Activated CD8-positive, alpha-beta memory T cell treated with anti-CD3 and anti-CD28 coated beads, Interleukin-2, amount 50 U/mL, for 24 hours (primary cell): Measurements from ENCODE around the gene SPEF2.

Experiments
- DNase-seq: peaks from one replicate; pipeline ENCODE4 v3.0.0-alpha.2; 2020; ENCODE audit errors: extremely low read depth

Gene SPEF2

GRCh38 chr5:35778259-35778769 is 160.7 kb downstream of the SPEF2 start:
- no peak for DNase-seq

GRCh38 chr5:35780236-35780635 is 162.6 kb downstream of the SPEF2 start:
- DNase-seq: no peak

GRCh38 chr5:35781181-35781790 is 163.6 kb downstream of the SPEF2 start:
- no peak for DNase-seq

DNA sequence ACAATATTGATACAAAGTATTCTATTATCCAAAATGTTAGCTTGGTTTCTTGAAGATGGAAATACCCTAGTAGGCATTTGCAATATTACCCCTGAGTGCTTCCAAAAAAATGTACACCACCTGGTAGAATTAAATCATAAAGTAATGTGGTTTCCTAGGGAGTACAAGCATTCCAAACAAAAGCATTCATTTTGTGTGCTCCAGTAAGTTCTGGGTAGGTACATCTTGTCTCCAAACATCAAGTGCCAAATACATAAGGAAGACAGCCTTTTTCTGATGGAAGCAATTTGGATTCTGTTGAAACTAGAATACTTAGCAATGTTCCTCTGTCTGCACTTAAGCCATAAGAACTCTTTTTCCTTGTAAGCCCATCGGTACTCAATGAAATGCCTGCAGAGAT is 165.9 kb downstream of the SPEF2 start:
- no peak for DNase-seq

DNA sequence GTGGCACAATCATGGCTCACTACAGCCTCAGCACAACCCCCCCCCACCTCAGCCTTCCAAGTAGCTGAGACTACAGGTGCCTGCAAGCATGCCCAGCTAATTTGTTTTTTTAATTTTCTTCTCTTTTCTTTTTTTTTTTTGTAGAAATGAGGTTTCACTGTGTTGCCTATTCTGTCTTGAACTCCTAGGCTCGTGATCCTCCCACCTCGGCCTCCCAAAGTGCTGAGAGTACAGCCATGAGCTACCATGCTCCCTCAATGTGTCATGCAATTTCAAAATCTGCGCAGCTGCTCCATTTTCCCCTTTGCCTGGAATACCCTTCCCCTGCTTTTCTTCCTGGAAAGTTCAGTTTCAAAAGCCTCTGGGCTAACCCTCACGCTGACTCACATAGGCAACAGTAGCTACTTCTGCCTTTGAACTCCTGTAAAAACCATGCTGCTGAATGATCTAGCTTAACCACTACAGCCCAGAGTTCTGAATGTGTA is 168.0 kb downstream of the SPEF2 start:
- DNase-seq: no peak

DNA sequence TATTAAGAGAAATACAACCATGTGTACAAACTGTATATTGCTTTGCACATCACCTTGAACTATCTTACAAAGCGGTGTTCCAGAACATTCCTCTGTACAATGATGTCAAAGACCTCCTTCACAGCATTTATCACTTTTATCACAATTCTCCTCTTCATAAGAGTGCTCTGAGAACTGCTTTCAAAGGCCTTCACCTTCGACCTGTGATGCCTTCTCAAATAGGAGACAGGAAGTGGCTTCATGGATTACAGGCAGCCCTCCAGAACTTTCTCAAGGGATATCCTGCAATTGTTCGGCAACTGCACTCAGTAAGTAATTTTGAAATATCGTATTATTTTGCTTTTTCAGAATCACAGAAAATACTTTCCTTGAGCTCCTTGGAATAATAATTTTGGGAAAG is 171.1 kb downstream of the SPEF2 start:
- DNase-seq: no peak

DNA sequence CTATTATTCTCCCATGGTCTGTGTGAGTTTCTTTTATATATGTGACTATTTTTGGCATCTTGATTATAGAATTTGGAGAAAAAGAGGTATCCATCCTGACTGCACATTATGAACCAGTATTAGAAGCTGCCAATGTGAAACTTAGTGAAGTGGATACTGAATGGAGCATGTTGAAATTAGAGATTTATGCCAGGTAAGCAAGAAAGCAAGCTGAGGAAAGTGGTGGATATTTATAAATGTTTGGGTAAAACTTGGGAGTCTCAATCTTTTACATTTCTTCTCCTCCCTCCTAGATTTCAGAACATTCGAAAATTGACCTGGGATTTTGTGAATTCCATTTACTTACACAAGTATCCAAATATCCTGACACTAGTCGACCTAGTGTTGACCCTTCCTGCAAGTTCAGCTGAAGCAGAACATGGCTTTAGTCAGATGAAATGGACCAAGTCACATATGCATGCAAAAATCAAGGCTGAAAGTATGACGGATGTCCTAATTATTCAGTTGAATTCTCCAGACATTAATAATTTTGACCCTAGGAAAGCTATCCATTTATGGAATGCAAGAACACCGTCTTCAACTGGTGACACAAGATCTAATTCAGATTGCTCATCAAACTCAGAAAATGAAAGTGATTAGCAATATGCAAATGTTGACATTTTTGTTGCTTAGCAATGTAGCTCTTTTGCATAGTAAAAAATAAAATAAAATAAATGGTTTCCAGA is 172.2 kb downstream of the SPEF2 start:
- DNase-seq: no peak

DNA sequence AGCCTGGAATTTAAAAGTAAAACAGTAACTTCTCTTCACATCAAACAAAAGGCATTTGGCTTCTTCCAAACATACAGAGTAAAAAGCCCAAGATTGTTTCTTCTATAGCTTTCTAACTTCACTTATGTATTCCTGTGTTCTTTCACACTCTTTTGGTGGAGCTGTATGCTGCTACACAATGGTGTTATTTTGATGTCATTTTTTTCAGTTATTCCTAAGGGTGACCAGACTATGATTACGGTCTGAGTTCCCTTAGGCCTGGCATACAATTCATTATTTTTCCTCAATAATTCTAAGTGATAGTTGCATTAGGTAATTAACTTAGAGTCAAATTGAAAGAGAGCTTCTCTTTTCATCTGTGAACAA is 172.8 kb downstream of the SPEF2 start:
- no peak for DNase-seq

- DNase-seq: no peak
Observed at GRCh38 chr5:35794328-35794619, 176.6 kb downstream of the SPEF2 start.

DNA sequence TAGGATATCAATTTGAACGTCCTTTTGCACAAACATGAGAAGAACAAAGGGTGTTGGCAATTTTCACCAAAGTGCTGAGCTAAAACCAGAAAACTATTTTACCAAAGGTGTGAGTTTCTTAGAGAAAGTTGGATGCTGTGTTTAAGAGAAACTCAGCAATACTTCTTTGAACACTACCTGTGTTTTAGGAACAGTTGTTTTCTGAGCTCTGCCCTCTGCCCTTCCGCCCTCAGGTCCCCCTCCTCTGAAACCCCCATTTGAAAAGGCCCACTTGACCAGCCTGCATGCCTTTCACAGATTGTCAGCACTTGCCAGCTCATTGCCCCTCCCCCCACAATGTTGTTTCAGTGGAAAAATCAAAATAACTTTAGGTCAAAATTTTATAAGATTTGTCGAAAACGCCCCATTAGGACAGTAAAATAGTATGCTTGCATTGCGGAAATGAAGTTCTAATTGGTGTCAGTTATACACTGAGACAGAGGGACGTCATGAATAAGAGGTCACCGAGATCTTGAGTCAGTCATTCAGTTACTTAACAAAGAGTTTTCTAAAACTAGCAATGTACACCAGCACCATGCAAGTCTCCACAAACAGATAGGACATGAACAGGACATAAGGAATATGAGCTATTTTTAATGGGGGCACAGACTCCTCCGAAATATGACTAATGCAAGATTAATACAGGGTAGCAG is 177.2 kb downstream of the SPEF2 start:
- no peak for DNase-seq

DNA sequence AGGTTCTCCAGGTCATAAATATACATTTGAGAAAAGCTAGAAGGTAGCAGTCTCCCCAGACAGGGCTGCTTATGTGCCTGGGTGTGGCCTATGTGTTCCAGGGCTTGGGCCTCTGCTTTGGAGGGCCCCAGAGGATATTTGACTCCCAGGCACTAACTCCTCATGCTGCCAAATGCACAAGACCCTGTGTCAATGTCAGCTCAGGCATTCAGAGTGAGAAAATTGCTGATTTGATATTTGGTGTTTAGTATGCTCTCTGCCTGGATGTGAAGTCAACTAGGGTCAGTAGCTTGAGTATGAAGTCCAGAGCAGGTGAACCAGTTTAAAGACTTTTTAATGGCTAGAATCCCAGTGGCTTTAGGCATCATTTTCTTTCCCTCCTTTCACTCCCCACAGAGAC is 181.5 kb downstream of the SPEF2 start:
- no peak for DNase-seq

- no peak for DNase-seq
Observed at GRCh38 chr5:35799753-35800152, 182.1 kb downstream of the SPEF2 start.

- DNase-seq: no peak
Observed at GRCh38 chr5:35803191-35803651, 185.6 kb downstream of the SPEF2 start.

- DNase-seq: no peak
Observed at GRCh38 chr5:35804201-35804653, 186.6 kb downstream of the SPEF2 start.

DNA sequence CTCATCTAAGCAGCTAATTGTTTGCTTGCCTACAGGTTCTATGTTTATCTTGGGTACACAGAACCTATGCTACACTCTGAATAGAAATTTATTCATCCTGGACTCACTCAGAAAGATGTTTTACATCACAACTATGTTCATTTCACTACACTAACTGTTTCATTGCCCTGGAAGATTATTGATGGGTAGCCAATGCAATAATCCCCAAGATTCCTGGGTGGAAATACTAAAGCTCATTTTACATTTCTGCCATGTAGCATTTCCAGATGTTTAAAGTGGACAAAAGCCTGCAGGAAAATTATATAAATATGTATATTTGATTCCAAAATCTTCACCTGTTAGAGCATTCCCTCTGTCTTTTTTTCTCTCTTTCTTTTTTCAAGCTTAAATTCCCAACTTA is 187.2 kb downstream of the SPEF2 start:
- DNase-seq: no peak

GRCh38 chr5:35810601-35811000 is 192.9 kb downstream of the SPEF2 start:
- no peak for DNase-seq

GRCh38 chr5:35811108-35811741 is 193.6 kb downstream of the SPEF2 start:
- DNase-seq: no peak

GRCh38 chr5:35813521-35813920 is 195.9 kb downstream of the SPEF2 start:
- DNase-seq: no peak

DNA sequence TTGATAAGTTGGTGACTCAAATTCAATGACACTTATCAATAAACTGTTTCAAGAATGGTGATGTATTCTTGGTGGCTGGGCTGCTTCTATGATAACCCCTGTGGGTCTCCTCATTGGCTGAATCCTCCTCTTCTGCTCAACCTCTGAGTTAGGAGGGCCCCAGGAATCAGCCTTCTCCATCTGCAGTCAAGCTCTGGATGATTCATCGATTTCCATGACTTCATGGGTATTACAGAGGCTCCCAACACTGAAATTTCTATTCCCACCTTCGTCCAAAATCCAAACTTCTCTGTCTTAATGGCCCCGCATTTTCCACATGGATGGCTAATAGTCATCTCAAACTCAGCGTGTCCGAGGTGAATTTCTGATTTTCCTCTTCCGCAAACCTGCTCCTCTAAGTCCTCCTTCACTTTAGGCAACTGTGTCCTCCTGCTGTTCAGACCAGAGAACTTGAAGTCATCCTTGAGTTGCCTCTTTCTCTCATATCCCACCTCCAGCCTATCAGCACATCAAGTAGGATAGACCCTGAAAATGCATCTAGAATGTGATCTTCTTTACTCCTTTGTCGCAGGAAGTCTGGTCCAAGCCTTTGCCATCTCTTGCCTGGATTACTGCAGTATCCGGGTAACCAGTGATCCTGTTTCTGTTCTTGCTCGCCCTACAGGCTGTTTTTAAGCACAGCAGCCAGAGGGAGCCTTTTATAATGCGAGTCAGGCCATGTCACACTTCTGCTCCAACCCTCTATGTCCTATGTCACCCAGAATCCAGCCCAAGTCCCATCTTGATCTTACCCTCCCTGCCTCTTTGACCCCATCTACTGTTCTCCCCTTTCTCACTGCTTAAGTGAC is 197.7 kb downstream of the SPEF2 start:
- no peak for DNase-seq

DNA sequence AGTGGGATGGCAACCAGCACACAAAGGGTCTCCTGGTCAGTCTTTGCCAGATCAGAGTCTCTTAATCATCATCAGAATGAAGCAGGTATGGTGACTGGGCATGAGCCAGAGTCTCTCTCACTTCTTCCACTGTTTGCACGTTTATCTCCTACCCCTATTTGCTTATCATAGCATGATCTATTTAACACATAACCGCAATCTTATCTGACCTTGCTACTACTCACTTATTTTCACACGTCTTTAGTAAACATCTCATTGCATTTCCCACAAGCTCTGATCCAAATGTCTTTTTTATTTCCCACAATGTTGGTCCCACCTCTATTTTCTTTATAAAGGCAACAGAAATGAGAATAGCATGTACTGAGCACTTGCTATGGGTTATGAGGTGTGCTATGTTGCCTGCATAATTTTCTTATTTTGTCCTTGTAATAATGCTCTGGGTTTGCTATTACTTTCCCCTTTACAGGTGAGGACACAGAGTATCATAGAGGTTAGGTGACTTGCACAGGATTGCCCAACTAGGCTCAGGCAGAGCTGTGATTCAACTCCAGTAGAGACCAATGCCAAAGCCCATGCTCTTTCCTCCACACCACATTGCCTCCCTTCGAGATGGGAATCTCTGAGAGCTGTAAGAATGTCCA is 199.3 kb downstream of the SPEF2 start:
- DNase-seq: no peak

GRCh38 chr5:35819026-35819425 is 201.4 kb downstream of the SPEF2 start:
- no peak for DNase-seq
